Activated naive CD8-positive, alpha-beta T cell treated with anti-CD3 and anti-CD28 coated beads, Interleukin-2, amount 50 U/mL, for 16 hours (primary cell): ENCODE measurements around the gene SNED1.

Source experiments
- DNase-seq: peaks from one replicate; pipeline ENCODE4 v3.0.0-alpha.2; 2020; ENCODE audit warnings: low read depth, low spot score

Gene SNED1

GRCh38 chr2:240960309-240960970, 38.0 kb upstream of the SNED1 start:
- DNase-seq, result no peak

- DNase-seq, result no peak
Observed at GRCh38 chr2:240960971-240961876, 37.2 kb upstream of the SNED1 start.

- DNase-seq, result no peak
Observed at GRCh38 chr2:240961910-240962299, 36.5 kb upstream of the SNED1 start.

- no peak for DNase-seq
Observed at GRCh38 chr2:240962300-240963064, 35.9 kb upstream of the SNED1 start.

- DNase-seq, result no peak
Observed at GRCh38 chr2:240963065-240963867, 35.2 kb upstream of the SNED1 start.

- no peak for DNase-seq
Observed at GRCh38 chr2:240963868-240964703, 34.3 kb upstream of the SNED1 start.

GRCh38 chr2:240964704-240965295, 33.6 kb upstream of the SNED1 start:
- DNase-seq, result no peak

- DNase-seq, result no peak
Observed at GRCh38 chr2:240965296-240965904, 33.0 kb upstream of the SNED1 start.

- no peak for DNase-seq
Observed at GRCh38 chr2:240965905-240966456, 32.4 kb upstream of the SNED1 start.

- no peak for DNase-seq
Observed at GRCh38 chr2:240966457-240966905, 31.9 kb upstream of the SNED1 start.

- DNase-seq, result no peak
Observed at GRCh38 chr2:240966906-240967680, 31.3 kb upstream of the SNED1 start.

GRCh38 chr2:240967681-240968621, 30.5 kb upstream of the SNED1 start:
- no peak for DNase-seq

- no peak for DNase-seq
Observed at GRCh38 chr2:240968731-240969624, 29.4 kb upstream of the SNED1 start.

- no peak for DNase-seq
Observed at GRCh38 chr2:240970104-240970503, 28.3 kb upstream of the SNED1 start.

- DNase-seq, result no peak
Observed at GRCh38 chr2:240970816-240971215, 27.6 kb upstream of the SNED1 start.

- no peak for DNase-seq
Observed at GRCh38 chr2:240972201-240972600, 26.2 kb upstream of the SNED1 start.
